HG03108 (cell line): ENCODE data around the gene TADA2B.

Experiments used
- ATAC-seq: cut with Tn5 transposase; IDR thresholded peaks from one replicate; pipeline ENCODE4 v1.9.1; 2021; ENCODE audit warnings: moderate library complexity; ENCODE audit not compliant: unreplicated experiment

The TADA2B gene

DNA sequence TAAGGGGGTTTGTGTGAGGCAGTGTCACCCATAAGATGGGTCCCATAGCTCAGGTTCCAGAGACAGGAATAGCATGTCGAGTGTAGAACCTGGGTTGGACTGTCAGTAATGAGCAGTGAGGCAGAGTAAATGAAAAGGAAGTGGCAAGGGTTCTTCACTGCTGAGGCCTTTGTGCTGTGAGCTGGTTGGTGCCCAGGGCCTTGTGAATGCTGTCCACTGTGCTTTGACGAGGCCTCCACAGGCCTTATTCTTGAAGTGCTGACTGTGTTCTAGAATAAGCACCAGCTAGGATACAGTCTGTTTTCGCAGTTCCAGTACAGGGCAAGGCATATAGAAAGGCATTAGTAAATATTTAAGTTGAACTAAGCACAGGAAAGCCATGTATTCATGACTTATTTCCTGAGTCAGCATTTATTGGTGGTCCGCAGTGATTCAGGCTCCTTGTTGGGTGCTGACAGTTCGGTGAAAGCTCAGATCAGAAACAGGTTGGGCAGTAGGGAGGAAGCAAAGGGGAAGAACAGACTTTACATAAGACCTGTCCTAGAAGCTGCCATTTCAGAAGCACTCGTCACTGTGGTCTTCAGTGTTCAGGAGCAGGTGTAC, 25.6 kb upstream of the TADA2B start:
- no peak for ATAC-seq

- ATAC-seq = no peak
Observed at GRCh38 chr4:7018281-7018680, 24.9 kb upstream of the TADA2B start.

DNA sequence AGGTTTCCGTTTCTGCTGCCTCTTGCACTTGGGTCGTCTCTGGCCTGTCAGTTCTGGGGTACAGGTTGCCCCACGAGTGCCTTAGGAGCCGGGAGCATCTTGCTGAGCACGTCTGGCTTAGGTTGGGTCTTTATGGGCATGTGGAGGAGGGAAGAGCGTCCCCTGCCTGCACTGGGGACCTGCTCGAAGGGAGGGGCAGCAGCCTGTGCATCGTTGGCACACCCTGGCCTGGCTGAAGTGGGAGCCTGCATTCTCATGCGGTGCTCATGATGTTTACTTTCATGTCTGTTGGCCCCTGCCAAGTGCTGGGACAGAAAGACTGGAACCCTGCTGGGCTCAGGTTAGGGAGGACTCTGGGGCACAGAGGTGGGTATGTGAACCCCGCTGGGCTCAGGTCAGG, 23.8 kb upstream of the TADA2B start:
- ATAC-seq = no peak

- ATAC-seq = no peak
Observed at GRCh38 chr4:7020290-7020689, 22.9 kb upstream of the TADA2B start.

DNA sequence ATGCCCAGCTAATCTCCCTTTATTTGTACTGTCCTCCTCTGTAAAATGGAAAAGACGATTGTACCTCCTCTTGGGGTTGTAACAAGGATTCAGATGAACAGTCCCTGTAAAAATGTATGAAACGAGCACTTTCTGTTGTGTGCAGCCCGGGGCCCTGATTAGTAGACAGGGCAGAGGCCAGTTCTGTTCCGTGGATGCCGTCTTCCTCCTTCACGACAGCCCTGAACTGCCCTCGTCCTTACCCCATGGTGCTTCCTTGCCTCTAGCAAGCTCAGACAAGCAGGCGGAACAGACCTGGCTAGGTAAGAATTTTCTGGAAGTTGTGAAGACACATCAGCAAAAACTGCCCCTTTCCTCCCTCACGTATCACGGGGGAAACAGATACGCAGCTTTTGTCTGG, 22.3 kb upstream of the TADA2B start:
- ATAC-seq = no peak

GRCh38 chr4:7021355-7021754, 21.8 kb upstream of the TADA2B start:
- no peak for ATAC-seq

GRCh38 chr4:7021930-7022664, 21.1 kb upstream of the TADA2B start:
- ATAC-seq = no peak

DNA sequence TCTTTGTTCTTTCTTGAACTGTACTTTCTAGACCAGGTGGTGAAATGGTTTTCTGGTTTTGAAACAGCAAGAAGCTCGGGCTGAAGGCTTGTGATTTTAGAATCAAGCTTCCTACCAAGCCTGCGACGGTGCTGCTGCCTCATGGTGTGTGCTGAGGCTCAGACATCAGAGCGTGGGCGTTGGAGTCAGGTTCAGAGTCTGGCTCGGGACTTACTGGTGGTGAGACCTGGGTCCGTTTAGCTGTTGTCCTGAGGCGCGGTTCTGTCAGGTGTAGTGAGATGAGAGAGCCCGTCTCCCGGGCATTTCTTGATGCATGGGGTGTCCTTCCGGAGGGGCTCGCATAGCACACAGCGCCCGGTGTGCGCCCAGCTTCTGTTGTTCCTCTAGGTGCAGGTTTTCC, 19.7 kb upstream of the TADA2B start:
- ATAC-seq = no peak

GRCh38 chr4:7023901-7024300, 19.3 kb upstream of the TADA2B start:
- no peak for ATAC-seq

DNA sequence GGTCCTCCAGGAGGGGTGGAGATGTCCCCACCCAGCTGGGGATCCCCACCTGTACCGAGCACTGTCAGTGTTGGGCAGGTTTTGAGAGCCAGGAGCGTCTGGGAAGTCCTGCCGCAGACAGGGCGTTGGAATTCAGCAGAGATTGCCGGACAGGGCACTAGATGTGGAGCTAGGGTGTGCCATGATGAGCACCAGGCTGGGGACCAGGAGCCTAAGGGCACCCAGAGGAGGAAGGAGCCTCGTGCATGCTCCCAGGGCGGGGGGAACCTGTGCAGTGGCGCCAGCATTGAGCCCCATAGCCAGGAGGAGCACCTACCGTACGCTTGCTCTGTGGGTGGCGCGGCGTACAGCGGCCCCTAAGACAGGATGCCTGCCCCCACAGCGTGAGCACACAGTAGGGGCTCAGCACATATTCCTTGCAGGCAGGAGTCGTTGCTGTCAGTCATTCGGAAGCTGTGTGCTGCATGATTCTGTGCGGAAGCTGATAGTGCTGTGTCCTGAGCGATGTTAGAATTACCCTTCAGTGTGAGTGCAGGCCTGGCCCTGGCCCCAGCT, 18.8 kb upstream of the TADA2B start:
- ATAC-seq = no peak

- ATAC-seq = no peak
Observed at GRCh38 chr4:7025040-7025602, 18.1 kb upstream of the TADA2B start.

- no peak for ATAC-seq
Observed at GRCh38 chr4:7026107-7026506, 17.1 kb upstream of the TADA2B start.

- no peak for ATAC-seq
Observed at GRCh38 chr4:7027284-7027683, 15.9 kb upstream of the TADA2B start.

DNA sequence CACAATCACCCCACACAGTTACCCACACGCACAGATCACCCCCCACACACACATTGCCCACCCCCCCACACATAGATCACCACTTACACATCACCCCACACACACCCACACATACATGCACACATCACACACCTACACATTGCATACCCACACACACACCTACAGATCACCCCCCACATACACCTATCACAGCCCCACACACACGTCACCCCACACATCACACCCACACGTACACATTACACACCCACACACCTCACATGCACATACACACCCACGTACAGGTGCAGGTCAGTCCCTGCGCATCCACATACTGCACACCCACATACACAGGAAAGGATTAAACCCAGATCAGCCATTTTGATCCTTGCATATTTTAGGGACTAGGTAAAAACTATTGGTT, 15.3 kb upstream of the TADA2B start:
- ATAC-seq = no peak

DNA sequence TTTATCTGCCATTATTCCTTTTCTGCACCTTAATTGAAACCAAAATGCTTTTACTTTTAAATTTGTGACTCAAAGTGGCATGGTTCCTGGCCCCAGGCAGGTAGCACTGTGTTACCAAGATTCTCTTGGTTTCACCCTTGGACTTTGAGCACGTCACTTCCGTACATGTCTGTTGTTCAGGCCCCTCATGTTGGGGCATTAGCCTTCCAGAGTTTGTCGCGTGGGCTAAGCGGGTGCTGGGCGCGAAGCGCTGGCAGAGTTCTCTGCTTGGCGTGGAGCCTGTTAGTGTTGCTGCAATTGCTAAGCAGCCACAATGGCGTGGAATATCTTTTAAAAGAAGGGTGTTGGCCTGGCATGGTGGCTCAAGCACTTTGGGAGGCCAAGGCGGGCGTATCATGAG, 14.0 kb upstream of the TADA2B start:
- ATAC-seq = no peak

DNA sequence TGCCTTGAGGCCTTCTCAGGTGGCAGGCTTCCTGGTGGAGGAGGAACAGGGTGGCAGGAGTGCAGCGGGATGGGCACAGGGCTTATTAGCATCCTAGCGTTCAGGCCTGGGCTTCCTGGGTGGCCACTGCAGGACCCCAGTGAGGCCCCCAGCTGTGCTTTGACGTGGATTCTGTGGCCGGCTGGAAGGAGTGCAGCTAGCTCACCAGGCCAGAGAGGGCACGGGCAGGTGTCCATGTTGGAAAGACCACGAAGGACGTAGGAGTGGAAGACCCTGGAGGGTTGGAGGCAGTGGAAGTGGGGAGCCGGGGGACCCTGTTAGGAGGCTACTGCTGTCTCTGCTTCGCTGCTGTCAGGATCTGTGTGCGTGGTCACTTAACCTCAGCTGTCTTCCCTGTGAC, 13.3 kb upstream of the TADA2B start:
- no peak for ATAC-seq

GRCh38 chr4:7030856-7031255, 12.3 kb upstream of the TADA2B start:
- no peak for ATAC-seq

- no peak for ATAC-seq
Observed at GRCh38 chr4:7031558-7032449, 11.4 kb upstream of the TADA2B start.

GRCh38 chr4:7032596-7032995, 10.6 kb upstream of the TADA2B start:
- no peak for ATAC-seq

DNA sequence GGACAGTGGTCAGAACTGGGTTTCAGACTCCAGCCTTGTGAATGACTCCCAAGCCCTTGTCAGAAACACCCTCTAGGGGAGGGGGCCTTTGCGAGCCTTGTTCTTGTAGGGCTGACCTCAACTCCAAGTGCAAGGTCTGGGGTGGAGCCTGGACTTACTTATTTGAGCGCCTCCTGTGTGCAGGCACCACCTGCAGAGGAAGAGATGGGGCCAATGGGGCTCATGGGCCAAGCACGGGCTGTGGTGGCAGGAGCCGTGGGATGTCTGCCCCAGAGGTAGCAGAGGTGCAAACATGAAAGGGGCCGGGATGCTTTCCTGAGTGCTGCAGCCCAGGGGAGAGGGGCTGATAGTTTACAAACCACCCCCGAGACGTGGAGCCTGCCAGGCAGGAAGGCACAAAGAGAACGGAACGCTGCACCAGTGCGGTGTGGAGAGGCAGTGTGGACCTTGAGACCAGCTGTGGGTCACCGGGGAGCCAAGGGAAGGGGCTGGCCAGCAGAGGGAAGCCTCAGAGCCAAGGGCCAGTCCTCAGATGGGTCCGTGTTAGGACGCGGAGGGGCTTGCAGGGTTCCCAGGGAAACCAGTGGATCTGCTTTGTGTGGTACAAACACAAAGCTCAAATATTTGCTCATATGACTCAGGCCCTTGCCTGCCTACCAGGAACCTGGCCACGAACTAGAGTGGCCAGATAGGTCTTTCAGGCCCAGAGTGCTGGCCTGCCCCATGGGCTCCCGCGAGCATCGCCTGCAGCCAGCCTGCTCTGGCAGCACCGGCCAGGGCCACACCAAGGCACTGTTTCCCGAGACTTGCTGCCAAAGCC, 8.7 kb upstream of the TADA2B start:
- ATAC-seq = no peak
